ENCODE data around the gene PPP2R5C.
A peak's percentile ranks its signal among the peaks of the same experiment; 100 is the strongest.

Gene PPP2R5C

GRCh38 chr14:101844751-101845150 lies 83.2 kb downstream of the PPP2R5C start:
- DNase-seq: no peak

GRCh38 chr14:101845496-101845895 lies 84.0 kb downstream of the PPP2R5C start:
- no peak for DNase-seq

DNA sequence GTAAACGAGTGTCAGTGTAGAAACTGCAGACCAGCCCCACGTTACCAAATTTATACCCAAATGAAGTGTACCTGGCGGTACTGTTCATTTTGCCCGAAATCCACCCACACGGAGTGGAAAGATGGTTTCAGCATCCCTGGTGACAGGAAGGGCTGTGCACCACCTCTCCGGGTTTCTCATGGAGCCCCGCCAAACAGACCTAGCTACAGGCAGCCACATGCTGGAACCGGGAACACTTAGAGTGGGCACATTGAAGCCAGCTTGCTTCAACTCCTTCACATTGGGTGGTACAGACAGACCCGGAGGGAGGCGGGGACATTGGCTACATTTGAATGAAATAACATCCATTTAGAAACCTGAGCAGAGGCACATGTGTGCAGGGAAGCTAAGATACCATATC lies 84.4 kb downstream of the PPP2R5C start:
- DNase-seq: no peak

- DNase-seq: no peak
Measured at GRCh38 chr14:101849125-101849524, 87.6 kb downstream of the PPP2R5C start.

- DNase-seq: no peak
Measured at GRCh38 chr14:101849640-101850039, 88.1 kb downstream of the PPP2R5C start.

GRCh38 chr14:101851183-101851582 lies 89.7 kb downstream of the PPP2R5C start:
- no peak for DNase-seq

- no peak for DNase-seq
Measured at GRCh38 chr14:101851736-101852405, 90.4 kb downstream of the PPP2R5C start.

DNA sequence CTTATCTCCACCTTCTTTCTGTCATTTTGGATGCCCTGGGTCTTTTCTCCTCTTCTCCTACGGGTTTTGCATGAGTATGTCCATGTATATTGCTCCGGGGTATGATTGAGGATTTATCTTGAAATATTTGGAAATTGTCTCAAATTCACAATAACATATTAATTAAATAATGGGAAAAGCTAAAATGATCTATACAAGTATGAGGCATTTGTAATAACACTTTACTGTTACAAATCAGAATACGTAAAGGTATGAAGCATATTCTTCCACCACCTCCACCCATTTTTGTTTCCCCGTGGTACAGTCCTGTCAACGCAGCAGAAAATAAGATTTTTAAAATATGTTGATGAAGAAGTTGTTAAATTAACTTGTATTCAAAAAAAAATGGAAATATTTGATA lies 91.3 kb downstream of the PPP2R5C start:
- no peak for DNase-seq

DNA sequence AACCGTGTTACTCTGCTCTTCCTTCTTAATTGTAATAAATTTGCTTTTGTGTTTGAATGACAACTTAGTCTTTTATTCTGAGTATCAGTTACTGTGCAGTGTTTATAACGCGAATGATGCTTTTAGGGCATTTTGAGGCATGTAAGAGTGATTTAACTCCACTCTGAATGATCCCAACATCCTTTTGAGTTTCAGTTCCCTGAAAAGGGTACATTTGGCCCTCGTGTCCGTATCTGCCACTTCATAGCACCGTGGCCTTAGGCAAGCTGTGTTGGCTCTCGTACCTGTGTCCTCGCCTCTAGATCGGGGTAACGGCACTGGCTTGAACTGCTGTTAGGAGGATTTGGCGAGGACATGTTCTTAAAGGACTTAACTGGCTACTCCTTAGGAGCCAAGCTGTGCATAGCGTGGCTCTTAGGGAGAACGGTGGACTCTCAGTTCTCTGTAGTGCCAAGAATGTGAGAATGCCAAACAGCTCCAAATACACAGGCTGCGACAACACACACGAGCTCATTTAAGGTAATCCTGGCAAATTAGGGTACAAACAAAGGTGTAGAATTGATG lies 92.0 kb downstream of the PPP2R5C start:
- DNase-seq: no peak

- no peak for DNase-seq
Measured at GRCh38 chr14:101854366-101854765, 92.9 kb downstream of the PPP2R5C start.

DNA sequence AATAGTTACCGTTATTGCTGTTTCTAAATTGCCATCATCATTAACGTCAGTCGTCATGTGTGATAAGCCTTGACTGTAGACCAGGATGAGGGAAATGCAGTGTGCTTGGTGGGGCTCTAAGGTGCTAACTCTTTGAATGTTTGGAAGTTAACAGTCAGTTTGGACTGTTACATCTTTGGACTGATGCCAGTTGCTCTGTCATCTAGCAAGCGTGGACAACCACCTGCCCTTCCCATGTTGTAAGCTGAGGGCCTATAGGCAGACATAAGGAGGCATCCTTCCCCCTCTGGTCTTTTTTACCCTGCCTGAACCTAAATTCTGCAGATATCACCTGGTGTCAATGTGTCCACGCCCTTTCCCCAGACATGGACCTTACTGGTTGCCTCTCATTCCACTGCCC lies 94.4 kb downstream of the PPP2R5C start:
- DNase-seq: no peak

DNA sequence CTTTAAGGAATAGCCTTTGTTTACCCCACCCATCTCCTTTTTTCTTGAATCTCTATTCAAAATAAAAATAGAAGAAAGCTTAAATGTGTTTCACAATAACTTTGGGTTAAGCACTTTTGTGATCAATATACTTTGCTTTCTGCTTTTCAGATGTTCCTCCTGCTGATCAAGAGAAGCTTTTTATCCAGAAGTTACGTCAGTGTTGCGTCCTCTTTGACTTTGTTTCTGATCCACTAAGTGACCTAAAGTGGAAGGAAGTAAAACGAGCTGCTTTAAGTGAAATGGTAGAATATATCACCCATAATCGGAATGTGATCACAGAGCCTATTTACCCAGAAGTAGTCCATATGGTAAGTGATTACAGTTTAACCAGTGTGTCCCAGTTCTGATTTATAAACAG lies 95.0 kb downstream of the PPP2R5C start:
- no peak for DNase-seq

DNA sequence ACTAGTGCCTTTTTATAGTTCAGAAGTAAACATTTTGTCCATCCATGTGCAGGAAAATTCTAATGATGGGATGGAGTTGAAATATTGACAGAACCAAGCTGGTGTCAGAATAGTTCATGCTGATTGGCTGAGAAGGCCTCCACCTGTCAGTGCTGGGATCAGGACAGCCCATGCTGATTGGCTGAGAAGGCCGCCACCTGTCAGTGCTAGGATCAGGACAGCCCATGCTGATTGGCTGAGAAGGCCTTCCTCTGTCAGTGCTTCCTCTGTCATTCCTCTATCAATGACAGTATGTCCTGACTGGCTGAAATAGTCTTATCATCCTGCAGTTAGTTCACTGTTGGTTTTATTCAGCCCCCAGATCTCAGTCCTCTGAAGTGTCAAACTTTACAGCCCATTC lies 95.7 kb downstream of the PPP2R5C start:
- no peak for DNase-seq

- peak; percentile 27 for DNase-seq
Measured at GRCh38 chr14:101858791-101859537, 97.5 kb downstream of the PPP2R5C start.

- DNase-seq: no peak
Measured at GRCh38 chr14:101859538-101859902, 98.0 kb downstream of the PPP2R5C start.

DNA sequence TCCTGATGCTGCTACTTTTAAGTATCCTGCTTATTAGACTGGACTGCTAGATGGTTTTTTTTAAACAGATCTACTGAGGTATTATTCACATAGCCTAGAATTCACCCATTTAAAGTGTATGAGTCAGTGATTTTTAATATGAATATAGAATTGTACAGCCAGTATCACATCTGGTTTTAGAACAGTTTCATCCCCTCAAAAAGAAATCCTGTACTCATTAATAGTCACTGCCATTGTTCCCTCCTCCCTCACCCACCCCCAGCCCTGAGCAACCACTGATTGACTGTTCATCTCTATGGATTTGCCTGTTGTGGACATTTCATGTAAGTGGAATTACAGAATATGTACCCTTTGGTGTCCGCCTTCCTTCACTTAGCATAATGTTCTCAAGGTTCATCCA lies 98.4 kb downstream of the PPP2R5C start:
- no peak for DNase-seq

DNA sequence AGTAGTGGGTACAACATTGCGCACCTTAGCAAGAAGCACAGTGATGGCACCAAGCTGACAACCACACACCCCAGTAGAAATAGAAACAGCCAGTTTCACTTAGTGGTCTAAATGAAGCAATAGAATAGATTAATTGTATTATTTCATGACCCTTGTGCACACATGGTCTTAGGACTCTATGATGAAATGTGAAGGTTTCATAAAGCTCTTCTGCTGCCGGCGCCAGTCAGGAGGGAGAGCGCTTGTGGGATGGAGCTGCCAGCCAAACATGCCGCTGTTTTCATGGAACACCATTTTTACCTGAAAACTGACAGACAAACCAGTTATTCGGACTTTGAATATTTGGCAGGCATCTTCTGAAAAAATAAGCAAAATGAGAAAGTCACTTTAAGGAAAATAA lies 100.0 kb downstream of the PPP2R5C start:
- DNase-seq: no peak

- no peak for DNase-seq
Measured at GRCh38 chr14:101862177-101862576, 100.7 kb downstream of the PPP2R5C start.

GRCh38 chr14:101862711-101863110 lies 101.2 kb downstream of the PPP2R5C start:
- no peak for DNase-seq

- DNase-seq: no peak
Measured at GRCh38 chr14:101865288-101865687, 103.8 kb downstream of the PPP2R5C start.

- no peak for DNase-seq
Measured at GRCh38 chr14:101867854-101868253, 106.3 kb downstream of the PPP2R5C start.

- no peak for DNase-seq
Measured at GRCh38 chr14:101869217-101869616, 107.7 kb downstream of the PPP2R5C start.

DNA sequence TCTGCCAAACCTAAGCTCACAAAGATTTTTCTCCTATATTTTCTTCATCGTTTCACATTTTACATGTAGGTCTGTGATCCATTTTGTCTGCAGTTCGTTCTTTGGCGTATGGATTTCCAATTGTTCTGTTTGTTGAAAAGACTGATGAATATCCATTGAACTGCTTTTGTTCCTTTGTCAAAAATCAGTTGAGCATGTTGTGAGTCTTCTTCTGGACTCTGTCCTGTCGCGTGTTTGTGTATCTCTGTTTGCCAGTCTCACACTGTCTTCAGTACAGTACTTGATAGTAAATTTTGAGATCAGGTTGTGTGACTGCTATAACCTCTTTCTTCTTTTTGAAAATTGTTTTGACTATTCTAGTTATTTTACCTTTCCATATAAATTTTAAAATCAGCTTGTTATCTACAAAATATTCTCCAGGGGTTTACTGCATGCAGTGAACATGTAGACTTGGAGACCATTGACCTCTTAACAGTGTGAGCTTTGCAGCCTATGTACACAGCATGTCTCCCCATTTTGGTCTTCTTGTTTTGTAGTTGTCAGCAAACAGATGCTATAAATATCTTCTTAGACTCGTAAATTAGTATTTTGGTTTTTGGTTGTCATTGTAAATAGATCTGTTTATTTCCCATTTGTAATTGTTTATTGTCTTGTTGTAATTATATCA lies 108.9 kb downstream of the PPP2R5C start:
- no peak for DNase-seq

DNA sequence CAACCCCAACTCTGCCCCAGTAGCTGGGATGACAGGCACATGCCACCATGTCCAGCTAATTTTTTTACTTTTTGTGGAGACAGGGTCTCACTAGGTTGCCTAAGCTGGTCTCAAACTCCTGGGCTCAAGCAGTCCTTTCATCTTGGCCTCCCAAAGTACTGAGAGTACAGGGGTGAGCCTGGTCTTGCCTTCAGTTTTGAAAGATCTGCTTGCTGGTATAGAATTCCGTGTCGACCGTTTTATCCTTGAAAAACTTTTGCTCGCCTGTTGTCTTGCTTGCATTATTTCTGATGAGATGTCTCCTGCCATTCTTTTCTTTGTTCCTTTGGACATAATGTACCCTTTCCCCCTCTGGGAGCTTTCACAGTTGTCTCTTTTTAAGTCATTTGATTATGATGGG lies 110.8 kb downstream of the PPP2R5C start:
- DNase-seq: no peak

Data from NCI-H1436 treated with DMSO at 0.1 percent for 48 hours (cell line).